ENCODE data around the gene TPRN. TPM values are rescaled to one million over a fixed set of nuclear protein-coding genes. Genes with fewer than 3 reads are reported as not detected.

Gene TPRN
- total RNA-seq, 1 donor from 2014 or later = 19.0 TPM

GRCh38 chr9:137183980-137184595 lies 16.5 kb downstream of the TPRN start:
- intact Hi-C loops (cut with DNase I) = no loop called here
- ATAC-seq (ENCODE audit: poor library complexity) (no peak), DNase-seq (no peak)

DNA sequence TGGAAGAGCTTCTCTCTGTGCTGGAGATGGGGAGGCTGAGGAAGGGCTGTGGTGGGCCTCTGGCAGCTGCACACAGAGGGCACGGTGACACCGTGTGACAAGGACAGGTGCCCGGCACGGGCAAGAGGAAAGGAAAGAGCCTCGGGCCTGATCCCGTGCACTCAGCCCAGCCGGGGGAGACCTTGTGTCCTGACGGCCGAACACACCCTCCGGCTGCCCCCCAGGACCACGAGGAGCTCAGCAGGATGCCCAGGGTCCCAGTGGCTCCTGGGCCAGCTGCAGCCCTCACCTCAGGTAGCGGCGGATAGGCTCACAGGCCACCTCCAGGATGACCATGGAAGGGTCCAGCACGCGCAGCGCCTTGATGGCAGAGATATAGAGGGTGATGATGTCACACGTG lies 17.7 kb downstream of the TPRN start:
- intact Hi-C loops (cut with DNase I) = no loop called here
- DNase-seq = no peak
- ATAC-seq (ENCODE audit: poor library complexity) = no peak

GRCh38 chr9:137181680-137182079 lies 18.9 kb downstream of the TPRN start:
- ATAC-seq (ENCODE audit: poor library complexity) (no peak), DNase-seq (no peak)
- intact Hi-C loops (cut with DNase I) = no loop called here

DNA sequence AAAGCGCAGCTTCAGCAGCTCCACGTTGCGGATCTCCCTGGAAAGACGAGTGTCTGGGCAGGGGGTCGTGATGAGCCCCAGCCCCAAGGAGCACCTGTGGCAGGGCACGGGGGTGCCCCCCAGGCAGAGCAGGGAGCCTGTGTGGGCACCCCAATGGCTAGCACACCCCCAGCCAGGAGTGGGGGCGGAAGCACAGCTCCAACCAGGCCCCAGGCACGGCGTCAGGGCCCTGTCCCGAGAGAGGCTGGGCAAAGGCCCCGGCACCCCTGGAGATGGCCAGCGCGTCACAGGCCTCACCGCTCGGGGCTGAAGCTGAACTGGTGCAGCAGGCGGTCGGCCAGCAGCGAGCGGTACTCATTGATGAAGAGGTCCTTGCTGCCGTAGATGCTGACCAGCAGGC lies 20.1 kb downstream of the TPRN start:
- ATAC-seq (ENCODE audit: poor library complexity) = no peak
- DNase-seq = no peak
- intact Hi-C loops (cut with DNase I) = no loop called here

DNA sequence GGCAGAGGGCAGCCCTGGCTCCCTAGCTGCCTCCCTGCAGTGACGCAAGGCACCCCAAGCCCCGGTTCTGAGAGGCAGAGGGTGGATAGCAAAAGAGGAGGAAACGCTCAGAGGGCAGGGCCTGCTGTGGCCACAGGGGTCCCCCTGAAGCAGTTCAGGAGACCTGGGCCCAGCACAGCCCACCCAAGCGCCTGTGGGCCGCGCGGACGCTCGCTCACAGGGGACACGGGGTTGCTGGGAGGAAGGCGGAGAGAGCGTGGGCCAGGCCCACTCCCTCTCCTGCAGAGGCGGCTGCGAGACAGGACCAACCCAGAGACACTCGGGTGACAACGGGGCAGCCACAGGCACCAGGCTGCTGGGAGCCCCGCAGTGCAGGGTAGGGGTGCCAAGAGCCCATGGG lies 20.8 kb downstream of the TPRN start:
- DNase-seq (no peak), ATAC-seq (ENCODE audit: poor library complexity) (no peak)
- intact Hi-C loops (cut with DNase I) = no loop called here

- intact Hi-C loops (cut with DNase I) = no loop called here
- DNase-seq (no peak), ATAC-seq (ENCODE audit: poor library complexity) (no peak)
Observed at GRCh38 chr9:137178939-137179630, 21.5 kb downstream of the TPRN start.

DNA sequence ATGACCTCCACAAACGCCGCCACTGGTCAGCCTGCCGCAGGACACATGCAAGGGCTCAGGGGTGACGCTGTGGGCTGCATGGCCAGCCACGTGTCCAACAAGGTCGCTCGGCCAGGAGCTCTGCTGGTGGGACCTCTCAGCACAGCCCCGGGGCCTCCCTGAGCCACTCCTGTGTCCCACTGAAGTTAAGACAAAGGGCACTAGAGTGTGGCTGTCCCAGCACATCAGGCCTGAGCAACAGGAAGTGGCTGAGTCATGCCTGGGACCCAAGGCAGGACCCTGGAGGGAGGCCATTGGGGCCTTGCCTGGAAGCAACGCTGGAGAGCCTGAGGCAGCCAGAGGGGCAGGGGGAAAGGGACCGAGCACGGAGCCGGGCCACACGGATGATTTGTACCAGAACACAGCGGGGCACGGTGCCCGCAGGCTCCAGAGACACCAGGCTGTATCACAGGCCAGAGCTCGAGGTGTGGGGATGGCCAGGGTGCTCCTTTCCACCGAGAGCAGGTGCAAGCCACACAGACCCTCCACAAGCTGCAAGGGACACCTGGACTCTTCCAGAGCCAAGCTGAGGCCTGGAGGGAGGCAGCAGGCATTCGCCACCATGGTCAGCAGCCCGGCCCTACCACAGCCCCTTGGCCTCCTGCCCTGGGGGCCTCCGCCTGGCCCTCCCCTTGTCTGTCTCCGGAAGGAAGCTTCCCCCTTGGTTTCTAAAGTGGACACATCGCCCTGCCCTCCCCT lies 22.2 kb downstream of the TPRN start:
- DNase-seq (no peak), ATAC-seq (ENCODE audit: poor library complexity) (no peak)
- intact Hi-C loops (cut with DNase I) = no loop called here

DNA sequence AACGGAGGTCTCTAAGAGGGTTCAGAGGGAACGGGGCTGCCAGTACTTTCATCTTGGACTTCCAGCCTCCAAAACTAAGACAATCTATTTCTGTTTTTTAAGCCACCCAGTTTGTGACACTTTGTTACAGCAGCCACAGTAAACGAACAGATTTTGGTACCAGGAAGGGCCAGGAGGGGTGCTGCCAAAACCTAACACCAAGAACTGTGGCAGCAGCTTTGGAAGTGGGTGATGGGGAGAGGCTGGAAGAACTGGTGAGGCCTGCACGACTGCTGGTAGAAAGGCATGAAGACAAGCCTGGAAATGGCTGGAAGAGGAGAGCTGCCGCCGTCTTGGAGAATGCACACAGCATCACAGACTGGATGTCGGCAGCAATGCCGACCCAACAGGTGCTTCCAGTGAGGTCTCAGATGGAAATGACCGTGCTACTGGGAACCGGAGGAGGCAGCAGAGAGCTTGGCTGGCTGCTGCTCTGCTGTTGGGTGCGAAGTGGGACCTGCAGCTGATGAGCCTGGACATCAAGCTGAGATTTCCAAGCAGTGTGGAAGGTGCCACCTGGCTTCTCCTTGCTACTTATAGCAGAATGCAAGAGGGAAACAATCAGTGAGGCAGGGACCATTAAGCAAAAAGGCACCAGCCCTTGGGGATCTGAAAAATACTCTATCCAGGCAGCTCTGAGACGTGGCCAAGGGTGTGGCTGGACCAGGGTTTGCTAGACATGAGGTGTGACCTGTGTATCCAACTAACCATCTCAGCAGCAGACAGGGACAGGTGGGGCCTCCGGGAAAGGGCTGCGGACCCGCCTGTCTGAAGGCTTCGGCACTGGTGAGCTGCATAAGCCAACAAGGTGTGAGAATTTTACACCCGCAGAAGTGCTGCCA lies 24.0 kb downstream of the TPRN start:
- ATAC-seq (ENCODE audit: poor library complexity) = peak; percentile 40
- intact Hi-C loops (cut with DNase I) = no loop called here

DNA sequence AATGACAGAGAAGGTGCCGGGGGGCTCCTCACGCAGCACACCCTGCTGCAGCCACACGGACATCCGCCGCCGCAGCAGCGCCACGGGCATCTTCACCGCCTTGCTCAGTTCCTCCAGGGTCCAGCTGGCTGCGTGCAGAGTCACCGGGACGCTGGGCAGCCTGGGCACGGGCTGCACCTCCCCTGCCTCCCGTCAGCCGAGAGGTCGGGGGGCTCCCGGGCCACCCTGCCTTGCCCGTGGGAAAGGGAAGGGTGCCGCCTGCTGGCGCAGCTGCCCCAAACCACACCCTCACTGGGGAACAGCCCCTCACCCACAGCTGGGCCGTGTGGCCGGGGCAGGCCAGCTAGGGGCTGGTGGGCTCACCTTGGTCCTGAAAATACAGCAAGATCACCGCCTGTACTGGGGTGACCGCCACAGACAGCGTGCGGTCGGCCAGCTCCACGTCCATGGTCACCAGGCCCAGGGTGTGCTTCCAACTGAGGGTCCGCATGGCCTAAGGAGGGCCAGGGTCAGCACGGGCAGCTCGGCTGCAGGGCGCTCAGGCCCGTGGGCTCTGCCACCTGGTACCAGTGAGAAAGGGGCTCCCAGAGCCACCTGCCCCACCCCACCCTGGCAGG lies 25.1 kb downstream of the TPRN start:
- intact Hi-C loops (cut with DNase I) = no loop called here
- peak; percentile 7 for ATAC-seq (ENCODE audit: poor library complexity)

More for the DNA sequence above, 24.0 kb downstream of the TPRN start:
- DNase-seq = no peak

DNA sequence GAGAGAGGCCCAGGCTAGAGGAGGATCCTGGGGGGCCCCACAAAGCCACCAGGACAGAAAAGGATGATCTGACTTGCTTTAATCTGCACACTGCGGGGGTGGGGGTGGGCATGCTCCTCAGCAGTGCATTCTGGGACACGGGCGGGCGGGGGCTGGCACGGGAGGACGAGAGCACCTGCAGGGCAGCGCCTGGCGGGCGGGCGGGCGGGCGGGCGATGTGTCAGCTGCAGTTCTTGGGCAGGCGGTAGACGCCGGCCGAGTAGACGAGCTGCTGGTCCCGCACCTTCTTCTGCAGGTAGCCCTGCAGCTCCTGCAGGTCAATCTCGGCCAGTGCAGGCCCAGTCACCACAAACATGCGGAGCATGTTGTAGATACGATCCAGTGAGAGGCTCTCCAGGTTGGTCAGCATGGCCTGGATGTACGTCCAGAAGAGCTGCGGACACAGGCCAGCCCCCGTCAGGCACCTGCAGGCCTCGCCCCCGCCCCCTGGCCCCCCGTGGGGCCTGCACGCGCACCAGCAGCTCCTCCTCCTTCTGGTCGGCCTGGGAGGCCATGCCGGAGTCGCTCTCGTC lies 25.7 kb downstream of the TPRN start:
- intact Hi-C loops (cut with DNase I) = no loop called here
- ATAC-seq (ENCODE audit: poor library complexity) (no peak), DNase-seq (no peak)

More for the DNA sequence above, 25.1 kb downstream of the TPRN start:
- DNase-seq = no peak

- no peak for DNase-seq
- no peak for ATAC-seq (ENCODE audit: poor library complexity)
- intact Hi-C loops (cut with DNase I) = no loop called here
Observed at GRCh38 chr9:137173796-137174664, 26.5 kb downstream of the TPRN start.

- DNase-seq = no peak
- ATAC-seq (ENCODE audit: poor library complexity) = no peak
- intact Hi-C loops (cut with DNase I) = no loop called here
Observed at GRCh38 chr9:137172901-137173795, 27.4 kb downstream of the TPRN start.

- no peak for ATAC-seq (ENCODE audit: poor library complexity)
- intact Hi-C loops (cut with DNase I) = no loop called here
- DNase-seq = no peak
Observed at GRCh38 chr9:137171149-137171900, 29.2 kb downstream of the TPRN start.

- ATAC-seq (ENCODE audit: poor library complexity) = no peak
Observed at GRCh38 chr9:137170486-137171148, 29.9 kb downstream of the TPRN start.

GRCh38 chr9:137169896-137170358 lies 30.6 kb downstream of the TPRN start, which contains the start of gene LRRC26:
LRRC26 (minus strand) TSS chr9:137170051; CDS start chr9:137169943, 108 bp downstream.
- intact Hi-C loops (cut with DNase I) = no loop called here
- ATAC-seq (ENCODE audit: poor library complexity) = no peak
- DNase-seq = no peak

More at GRCh38 chr9:137170486-137171148, 29.9 kb downstream of the TPRN start:
- intact Hi-C loops (cut with DNase I) = no loop called here
- DNase-seq = no peak

All from Right ventricle myocardium superior (tissue), 1 donor.